GM18526 (cell line): Measurements from ENCODE around the gene SLC1A2.

Experiments
- POLR2A ChIP-seq: IDR thresholded peaks from 3 replicates; pipeline ENCODE4 v1.6.1; 2011; ENCODE audit not compliant: insufficient read length; ENCODE audit errors: extremely low read depth

The SLC1A2 gene

DNA sequence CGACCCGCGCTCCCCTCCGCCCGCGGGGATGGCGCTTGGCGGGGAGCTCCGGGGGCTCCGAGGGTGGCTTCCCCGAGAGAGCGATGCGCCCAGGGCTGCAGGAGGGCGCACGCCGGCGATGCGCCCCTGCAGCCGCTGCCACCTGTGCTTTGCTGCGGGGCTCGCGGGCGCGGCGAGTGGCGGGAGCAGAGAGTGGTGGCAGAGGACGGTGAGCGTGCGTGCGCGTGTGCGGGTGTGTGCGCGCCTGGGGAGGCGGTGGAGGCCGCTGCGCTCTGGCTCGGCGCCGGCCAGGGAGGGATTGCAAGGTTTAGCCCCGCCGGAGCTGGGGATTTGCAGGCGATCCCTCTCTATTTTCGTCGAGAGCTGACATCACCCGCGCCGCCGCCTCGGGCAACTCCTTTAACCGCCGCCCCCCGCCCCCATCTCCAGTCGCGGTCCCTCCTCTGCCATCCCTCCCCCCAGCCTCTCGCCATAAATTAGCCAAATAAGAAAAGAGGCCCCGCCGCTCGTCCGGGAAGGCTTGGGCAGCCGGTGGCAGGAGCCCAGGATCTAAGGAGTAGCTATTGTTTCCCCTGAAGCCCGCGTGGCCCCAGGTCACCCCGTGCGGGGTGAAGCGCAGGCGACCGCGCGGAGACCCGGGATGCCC, at the start of gene SLC1A2:
TSS of gene SLC1A2 (minus strand) at position 375 of the 646 bp plus-strand sequence. CDS start 592 bp downstream, outside the sequence.
- TF ChIP-seq POLR2A: no peak

DNA sequence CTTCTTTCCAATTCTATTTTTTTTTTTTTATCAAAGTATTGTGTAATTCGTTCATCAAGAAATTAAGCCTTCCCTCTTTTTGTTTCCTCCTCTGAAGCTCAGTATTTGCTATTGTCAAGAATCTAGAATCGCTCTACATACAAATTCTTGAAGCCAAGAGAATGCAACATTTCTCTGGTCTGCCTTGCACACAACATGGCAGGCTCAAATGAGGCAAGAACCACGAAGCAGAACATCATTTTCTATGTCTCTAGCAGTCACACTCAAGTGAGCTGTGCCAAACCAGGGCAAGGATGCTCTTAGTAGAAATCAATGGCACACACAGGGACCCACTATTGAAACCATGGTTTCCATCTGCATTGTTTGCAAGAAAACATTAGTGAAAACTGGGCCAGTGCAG, 46.7 kb upstream of the SLC1A2 start:
- TF ChIP-seq POLR2A: no peak

DNA sequence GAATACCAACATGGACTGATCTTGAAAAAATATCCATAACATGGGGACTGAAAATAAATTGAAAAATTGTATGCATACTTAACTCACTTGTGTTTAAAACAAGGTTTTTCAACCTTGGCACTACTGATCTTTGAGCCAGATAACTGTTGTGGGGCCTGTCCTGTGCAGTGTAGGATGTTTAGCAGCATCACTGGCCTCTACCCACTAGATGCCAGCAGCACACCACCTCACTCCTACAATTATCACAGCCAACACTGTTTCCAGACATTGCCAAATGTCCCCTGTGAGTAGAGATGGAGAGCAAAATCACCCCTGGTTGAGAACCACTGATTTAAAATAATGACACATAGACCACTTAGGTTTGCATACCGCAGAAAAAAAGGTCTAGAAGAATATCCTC, 45.0 kb upstream of the SLC1A2 start:
- TF ChIP-seq POLR2A: no peak

DNA sequence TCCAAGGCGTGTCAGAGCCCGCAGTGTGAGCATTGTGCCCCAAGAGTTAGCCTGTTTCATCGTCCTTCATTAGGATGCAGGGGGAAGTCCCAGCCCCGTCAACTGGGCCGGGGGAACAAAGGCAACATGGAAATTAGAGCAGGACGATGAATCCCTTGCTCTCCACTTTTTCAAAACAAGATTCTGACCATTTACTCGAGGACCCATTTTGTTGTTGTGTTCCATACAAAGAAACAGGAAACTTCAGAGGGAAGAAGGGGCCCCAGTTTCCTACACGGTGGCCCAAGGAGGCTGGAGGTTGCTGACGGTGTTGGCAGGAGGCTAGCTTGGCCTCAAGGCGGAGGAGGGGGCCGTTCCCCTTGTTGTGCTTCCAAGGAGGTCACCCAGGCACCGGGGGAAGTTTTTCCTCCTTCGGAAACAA, 44.0 kb upstream of the SLC1A2 start:
- no peak for TF ChIP-seq POLR2A

DNA sequence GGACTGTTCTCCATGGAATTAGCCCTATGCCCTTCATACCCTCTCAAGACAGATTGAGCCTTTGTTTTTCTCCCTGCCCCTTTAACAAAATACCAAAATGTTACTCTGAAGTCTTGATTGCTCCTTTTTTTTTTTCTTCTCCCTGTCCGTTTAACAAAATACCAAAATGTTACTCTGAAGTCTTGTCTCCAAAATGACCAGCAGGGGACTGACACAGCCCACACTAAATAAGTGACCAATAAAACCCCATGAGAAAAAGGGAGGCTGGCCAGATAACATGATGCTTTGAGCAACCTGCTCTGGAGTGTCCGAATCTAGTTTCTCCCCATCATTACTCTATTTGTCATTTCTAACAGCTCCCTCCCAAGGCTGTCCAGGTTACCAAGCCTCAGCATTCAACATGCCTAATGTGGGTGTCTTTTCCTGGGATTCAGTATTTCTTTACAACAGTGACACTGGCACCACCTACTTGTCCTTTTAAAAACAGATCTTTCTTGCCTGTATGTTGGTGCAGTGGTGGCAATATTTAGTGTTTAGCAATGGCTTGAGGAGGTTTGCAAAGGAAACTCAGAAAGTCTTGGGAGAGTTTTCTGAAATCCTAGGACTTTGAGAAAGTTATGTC, 42.7 kb upstream of the SLC1A2 start:
- no peak for TF ChIP-seq POLR2A

DNA sequence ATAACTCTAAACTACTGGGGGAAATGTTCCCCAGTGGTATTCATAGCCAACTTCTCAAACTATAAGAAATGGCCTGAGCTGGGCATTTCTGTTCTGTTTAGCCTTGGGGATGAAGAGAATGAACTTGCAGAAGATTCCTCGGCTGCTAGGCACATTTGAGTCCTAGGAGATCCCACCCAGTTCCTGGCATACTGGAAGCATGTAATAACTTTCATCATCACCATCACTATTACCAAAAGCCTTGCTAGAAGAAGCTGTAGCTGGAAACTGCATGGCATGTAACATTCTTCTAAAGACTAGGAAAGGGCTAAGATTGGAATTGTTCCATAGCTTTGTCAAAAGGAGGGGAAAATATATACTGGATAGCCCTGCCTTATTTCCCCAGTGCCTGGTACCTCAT, 40.1 kb upstream of the SLC1A2 start:
- TF ChIP-seq POLR2A: no peak

DNA sequence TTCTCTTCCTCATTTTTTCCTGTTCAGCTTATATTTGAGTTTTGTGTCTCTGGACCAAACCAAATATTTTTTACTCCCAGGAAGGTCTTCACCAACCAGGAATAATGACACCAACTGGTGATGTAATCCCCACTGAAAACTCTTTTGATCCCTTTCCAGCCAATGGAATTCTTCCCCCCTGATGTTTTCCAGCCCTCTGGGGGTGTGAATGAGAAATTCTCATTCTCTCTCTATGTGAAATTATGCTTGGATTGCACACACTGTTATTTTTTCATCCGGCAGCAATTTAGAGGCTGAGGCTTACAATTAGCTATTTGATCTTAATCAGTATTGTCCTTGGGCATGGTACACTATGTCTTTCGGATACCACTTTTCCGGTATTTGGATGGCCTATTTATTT, 39.5 kb upstream of the SLC1A2 start:
- no peak for TF ChIP-seq POLR2A

DNA sequence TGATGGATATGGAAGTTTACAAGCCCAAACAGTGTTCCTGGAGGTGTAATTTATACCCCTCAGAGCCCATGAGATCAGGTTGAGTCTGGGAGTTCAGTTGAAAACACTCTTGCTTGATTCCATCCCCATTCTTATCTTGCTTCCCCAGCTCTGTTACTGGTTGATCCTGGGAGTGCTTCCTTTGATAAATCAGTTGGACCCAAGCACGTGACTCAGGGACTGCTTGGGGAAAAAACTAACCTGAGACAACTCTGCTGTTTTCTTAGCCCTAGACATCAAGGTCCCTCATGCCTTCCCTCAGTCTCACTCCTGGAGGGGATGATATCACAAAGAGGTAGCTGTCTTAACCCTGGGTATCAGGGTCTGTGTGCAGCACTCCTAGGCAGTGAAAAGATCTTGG, 35.0 kb upstream of the SLC1A2 start:
- no peak for TF ChIP-seq POLR2A

DNA sequence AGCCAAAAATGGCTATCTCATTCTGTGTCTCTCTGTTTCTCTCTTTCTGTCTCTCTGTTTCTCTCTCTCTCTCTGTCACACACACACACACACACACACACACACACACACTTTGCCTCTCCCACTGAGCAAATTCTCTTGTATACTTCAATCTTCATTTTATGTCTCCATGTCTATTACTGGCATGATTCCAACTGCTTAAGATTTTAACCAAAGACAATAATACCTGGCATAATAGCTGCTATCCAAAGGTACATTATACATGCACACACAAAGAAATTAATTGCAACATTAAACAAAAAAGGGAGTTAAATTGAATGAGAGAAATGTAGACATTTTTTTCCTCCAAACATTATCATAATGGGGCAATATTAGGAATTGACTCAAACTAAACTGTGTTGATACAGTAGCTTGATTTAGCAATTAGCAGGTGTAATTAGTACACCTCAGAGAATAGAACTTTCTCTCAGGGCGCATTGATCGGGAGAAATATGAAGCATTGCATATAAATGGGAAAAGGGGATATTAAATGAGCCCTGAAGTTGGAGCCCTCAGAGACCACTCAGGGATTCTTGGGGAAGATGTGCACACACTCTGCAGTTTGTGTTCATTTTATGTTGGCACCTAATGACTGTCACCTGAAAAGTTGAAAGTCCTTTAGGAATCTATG, 17.4 kb upstream of the SLC1A2 start:
- TF ChIP-seq POLR2A: no peak

DNA sequence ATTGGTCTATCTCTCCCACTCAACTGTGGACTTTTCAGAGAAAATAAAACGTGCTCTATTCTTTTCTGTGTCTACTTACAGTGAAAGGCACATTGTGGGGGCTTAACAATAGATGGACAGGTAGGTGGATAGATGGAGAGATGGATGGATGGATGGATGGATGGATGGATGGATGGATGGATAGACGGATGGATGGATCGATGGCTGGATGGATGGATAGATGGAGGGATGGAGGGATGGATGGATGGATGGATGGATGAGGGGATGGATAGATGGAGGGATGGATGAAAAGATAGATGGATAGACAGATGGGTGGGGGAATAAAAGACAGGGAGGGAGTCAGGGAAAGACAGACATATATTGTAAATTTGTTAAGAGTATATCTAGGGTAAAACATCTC, 14.2 kb upstream of the SLC1A2 start:
- TF ChIP-seq POLR2A: no peak

DNA sequence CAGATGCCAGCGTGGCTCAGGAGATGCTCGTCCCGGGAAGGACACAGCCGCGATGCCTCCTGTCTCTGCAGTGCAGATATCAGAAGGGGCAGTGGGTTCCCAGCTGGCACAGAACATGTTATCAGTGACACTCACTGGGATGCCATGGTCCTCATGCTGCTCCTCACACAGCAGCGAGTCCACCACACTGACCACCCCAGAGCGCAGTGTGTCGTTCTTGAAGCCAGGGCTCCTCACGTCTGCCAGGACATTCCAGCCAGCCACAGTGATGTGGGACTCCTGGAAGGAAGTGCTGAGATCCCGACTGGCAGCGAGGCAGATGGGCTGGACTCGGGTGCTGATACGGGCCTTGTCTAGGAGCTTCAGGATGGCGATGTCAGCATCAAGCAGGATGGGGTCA, 13.1 kb upstream of the SLC1A2 start:
- no peak for TF ChIP-seq POLR2A

DNA sequence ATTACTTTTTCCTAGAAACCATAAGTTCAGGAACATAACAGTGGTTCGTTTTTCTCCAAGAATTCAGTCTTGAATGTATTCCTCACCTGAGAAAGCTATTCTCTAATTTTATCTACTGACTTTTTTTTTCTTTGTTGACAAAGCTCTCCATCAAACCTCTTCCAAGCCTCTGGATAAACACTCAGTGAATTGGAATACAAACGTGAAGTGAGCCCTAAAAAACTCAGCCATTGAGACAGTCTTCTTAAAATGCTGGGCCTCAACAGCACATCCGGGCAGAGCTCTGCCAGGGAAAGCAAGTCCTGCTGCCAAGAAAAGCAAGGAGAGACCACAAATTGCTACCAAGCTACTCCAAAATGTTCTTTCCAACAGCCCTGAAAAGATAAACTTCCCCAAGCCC, 7.7 kb upstream of the SLC1A2 start:
- no peak for TF ChIP-seq POLR2A

DNA sequence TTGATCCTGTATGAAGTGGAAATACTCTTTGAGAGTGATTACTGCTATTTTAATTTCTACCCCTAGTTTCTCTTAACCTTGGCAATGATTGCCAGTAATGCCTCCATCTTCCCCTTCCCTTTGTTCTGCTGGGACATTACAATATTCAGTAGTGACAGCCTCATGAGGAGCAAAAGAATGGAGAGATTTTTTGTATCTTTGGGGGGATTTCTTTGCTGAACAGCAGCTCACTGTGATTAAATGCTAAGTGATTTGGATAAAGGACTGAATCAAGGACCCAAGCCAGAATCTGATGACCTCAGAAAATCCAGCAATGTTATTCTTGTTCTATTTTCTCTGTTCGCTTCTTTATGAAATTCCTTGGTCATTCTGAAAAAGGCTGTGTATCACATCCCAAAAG, 7.0 kb upstream of the SLC1A2 start:
- TF ChIP-seq POLR2A: no peak

DNA sequence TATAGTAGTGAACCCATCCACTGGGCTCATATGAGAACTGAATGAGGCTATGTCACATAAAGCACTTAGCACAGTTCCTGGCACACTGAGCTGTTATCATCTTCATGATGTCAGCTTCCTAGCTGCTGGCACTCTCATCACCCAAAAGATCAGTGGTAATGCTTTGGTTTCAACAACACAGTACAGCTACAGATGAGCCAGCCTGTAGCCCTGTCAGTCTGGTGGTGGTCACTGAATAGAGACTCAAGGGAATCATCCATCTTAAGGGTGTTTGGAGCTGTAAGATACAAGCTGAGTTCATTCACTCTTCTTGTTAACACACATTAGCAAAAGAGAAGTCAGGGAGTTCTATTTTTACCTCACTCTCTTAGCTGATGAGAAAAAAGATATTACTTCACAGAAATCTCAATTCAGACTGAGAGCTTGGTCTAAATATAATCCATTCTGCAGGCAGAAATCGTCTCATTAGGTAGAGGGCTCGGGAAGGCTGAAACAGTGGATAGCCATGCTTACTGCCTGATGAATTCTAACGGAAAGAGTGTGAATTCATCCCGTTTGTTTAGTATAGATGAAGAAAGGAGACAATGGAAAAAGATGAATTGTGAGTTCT, 6.3 kb upstream of the SLC1A2 start:
- no peak for TF ChIP-seq POLR2A

DNA sequence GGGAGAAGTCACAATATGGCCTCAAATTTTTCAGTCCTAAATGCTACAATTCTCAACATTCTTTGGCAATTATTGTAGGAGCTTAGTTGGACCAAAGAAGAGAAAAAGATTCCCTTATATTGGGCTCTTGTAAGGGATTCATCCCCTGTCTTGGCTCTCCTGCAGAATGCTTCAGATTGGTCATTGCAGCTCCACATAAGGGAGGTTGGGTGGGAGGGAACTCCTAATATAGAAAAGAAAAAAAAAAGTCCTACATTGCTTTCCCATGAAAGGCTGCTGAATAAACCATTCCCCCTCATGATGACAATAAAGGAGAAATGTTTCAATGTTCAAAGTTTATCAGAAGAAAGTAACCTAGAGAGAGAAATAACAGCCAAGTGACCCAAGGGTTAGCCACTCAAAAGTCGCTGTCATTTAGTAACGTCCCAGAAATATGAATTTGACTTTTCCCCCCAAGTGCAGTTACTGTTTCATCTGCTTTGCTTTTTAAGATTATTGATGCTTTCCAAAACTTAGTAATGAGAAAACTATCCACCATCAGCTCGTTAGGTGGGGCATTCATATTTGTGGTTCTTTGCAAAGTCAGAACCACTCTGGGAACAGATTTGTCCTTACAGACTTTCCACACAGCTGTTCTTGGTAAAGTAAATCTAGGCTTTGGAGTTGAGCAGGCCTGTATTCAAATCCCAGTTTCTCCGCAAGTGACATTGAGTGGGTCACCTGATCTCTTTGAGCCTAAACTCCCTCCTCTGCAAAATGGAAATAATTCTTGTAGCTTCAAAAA, 5.0 kb upstream of the SLC1A2 start:
- no peak for TF ChIP-seq POLR2A
